Measurements from ENCODE around the gene SLC44A5.
"Not testable (repeated sequence)": the region's sequence is repeated elsewhere in the genome, so short reads cannot be mapped to it uniquely, and the experiment has no call there.

Gene SLC44A5

GRCh38 chr1:75293270-75293669, 317.6 kb downstream of the SLC44A5 start:
- no peak for DNase-seq (ENCODE audit: low read depth in 2 of 3, low spot score in 2 of 3)

GRCh38 chr1:75292013-75292412, 318.9 kb downstream of the SLC44A5 start:
- DNase-seq (ENCODE audit: low read depth in 2 of 3, low spot score in 2 of 3): no peak

DNA sequence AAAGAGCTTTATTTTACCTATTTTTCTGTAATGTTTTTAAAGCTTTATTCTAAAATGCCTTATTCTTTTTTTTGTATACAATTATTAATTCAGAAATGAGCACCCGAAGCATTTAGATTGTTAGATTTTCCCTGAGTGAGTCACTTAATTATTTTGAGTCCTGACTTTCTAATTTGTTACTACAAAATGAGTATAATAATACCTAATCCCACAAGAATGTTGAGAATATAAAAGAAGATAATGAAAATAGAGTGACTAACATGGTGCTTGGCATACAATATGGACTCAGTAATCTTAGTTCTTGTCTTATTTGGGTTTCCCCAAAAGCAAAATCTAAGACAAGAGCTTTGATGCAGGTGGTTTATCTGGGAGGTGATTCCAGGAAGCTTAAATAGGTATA, 334.5 kb downstream of the SLC44A5 start:
- no peak for DNase-seq (ENCODE audit: low read depth in 2 of 3, low spot score in 2 of 3)

- DNase-seq (ENCODE audit: low read depth in 2 of 3, low spot score in 2 of 3): no peak
Observed at GRCh38 chr1:75275631-75276030, 335.3 kb downstream of the SLC44A5 start.

DNA sequence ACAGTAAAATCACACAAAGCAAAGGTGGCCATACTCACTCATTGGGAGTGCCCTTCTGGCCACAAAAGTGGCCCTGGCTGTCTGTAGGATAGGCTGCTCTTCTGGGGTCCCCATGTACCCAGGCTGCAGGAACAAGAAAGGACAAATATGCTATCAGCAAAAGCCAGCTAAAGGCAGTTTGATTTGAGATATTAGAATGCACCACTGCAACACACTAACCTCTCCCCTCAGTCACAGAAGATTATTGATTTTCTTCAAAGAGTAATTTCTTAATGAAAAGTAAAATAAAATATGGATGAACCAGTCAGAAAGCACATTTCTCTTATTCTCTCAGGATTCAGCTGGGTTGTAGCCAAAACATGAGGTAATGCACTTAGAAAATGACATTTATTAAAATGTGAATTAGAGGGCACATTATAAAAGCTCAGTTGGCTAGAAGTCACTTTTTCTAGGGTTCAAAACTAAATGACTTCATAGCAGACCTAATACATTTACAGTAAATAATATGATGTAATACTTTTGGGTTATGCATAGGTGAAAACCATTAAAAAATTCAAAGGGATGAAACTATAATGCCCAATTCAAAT, 335.9 kb downstream of the SLC44A5 start:
- DNase-seq (ENCODE audit: low read depth in 2 of 3, low spot score in 2 of 3): no peak

- no peak for DNase-seq (ENCODE audit: low read depth in 2 of 3, low spot score in 2 of 3)
Observed at GRCh38 chr1:75273110-75273509, 337.8 kb downstream of the SLC44A5 start.

DNA sequence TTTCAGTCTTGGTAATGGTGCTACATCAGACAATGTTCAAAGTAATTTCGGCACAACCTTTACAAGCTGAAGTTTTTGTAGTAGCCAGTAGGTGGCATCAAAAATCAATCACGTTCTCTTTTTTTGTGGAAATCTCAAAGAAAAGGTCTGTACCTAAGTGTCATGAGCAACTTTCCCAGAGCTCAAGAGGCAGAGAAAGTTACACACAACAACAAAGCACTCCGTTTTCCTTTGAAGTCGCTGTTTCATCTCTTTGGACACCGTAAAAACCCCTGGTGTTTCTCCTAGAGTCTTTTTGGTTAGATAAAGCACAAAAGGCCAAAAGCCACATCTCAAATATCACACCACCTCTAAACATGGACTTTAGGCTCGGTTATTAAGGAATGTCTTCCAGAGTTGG, 345.1 kb downstream of the SLC44A5 start:
- DNase-seq (ENCODE audit: low read depth in 2 of 3, low spot score in 2 of 3): no peak

DNA sequence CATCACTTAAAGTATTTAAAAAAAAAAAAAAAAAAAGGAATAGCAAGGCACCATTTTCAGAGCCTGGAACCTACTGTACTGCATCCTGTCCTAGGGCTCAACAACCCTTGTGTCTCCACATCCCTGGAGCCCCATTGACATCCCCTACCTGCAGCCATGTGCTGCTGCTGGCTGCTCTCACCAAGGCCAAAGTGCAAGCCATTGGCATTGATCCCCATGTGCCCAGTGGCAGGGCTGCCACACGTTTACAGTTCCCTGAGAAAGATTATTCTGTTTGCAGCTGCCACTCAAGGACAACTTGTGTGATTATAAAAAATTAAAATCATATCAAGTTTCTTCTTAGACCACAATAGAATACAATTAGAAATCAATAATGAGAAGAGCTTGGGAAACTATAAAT, 346.8 kb downstream of the SLC44A5 start:
- DNase-seq (ENCODE audit: low read depth in 2 of 3, low spot score in 2 of 3): no peak

- DNase-seq (ENCODE audit: low read depth in 2 of 3, low spot score in 2 of 3): not testable (repeated sequence)
Observed at GRCh38 chr1:75263616-75264015, 347.3 kb downstream of the SLC44A5 start.

- DNase-seq (ENCODE audit: low read depth in 2 of 3, low spot score in 2 of 3): not testable (repeated sequence)
Observed at GRCh38 chr1:75261946-75262345, 349.0 kb downstream of the SLC44A5 start.

DNA sequence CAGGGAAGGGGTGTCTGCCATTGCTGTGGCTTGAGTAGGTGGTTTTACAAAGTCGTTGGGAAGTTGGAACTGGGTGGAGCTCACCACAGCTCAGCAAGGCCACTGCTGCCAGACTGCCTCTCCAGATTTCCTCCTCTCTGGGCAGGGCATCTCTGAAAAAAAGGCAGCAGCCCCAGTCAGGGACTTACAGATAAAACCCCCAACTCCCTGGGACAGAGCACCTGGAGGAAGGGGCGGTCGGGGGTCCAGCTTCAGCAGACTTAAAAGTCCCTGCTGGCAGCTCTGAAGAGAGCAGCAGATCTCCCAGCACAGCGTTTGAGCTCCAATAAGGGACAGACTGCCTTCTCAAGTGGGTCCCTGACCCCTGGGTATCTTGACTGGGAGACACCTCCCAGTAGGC, 352.6 kb downstream of the SLC44A5 start:
- no peak for DNase-seq (ENCODE audit: low read depth in 2 of 3, low spot score in 2 of 3)

GRCh38 chr1:75257424-75257823, 353.5 kb downstream of the SLC44A5 start:
- DNase-seq (ENCODE audit: low read depth in 2 of 3, low spot score in 2 of 3): no peak

DNA sequence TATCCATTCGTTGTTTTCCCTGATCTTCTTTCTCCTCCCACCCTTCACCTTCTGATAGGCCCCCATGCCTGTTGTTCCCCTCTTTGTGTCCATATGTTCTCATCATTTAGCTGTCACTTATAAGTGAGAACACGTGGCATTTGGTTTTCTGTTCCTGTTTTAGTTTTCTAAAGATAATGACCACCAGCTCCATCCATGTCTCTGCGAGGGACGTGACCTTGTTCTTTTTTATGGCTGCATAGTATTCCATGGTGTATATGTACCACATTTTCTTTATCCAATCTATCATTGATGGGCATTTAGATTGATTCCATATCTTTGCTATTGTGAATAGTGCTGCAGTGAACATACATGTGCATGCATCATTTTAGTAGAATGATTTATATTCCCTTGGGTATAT, 360.8 kb downstream of the SLC44A5 start:
- not testable (repeated sequence) for DNase-seq (ENCODE audit: low read depth in 2 of 3, low spot score in 2 of 3)

- DNase-seq (ENCODE audit: low read depth in 2 of 3, low spot score in 2 of 3): no peak
Observed at GRCh38 chr1:75245239-75245638, 365.7 kb downstream of the SLC44A5 start.

GRCh38 chr1:75243124-75243523, 367.8 kb downstream of the SLC44A5 start:
- DNase-seq (ENCODE audit: low read depth in 2 of 3, low spot score in 2 of 3): no peak

DNA sequence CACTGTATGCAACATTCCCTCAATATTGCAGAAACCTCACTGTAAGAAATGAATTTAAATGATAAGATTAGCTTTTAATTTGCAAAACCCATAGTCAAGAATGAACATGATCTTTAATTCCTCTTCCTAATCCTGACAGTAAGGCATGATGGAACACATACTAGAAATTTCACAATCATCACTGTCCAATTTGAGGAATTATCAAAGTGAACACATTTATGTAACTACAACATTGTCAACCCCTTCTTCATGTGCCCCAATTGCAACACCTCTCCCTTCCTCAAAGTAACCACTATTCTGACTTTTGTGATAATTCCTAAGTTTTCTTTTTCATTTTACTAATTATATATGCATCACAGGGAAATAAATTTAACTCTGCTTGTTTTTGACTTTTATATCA, 373.6 kb downstream of the SLC44A5 start:
- no peak for DNase-seq (ENCODE audit: low read depth in 2 of 3, low spot score in 2 of 3)

- no peak for DNase-seq (ENCODE audit: low read depth in 2 of 3, low spot score in 2 of 3)
Observed at GRCh38 chr1:75234562-75234961, 376.4 kb downstream of the SLC44A5 start.

- no peak for DNase-seq (ENCODE audit: low read depth in 2 of 3, low spot score in 2 of 3)
Observed at GRCh38 chr1:75233302-75233929, 377.5 kb downstream of the SLC44A5 start.

- DNase-seq (ENCODE audit: low read depth in 2 of 3, low spot score in 2 of 3): no peak
Observed at GRCh38 chr1:75220072-75220471, 390.8 kb downstream of the SLC44A5 start.

DNA sequence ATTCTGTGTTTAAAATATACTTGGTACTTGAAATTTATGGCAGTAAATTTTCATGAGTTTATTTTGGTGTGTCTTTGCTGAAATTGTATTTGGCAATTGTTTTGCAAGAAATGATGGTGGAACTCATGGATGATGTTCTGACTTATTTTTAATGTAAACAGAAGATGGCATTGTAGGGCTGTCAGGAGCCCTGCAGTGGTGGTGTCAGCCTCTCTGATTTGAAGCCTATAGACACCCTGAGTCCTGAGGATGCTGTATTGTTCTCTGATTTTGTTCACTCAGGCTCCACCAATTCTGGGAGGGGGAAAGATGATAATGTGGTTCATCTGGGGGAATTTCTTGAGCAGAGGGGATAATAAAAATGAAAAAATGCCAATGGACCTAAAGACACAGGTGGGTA, 396.9 kb downstream of the SLC44A5 start:
- no peak for DNase-seq (ENCODE audit: low read depth in 2 of 3, low spot score in 2 of 3)

DNA sequence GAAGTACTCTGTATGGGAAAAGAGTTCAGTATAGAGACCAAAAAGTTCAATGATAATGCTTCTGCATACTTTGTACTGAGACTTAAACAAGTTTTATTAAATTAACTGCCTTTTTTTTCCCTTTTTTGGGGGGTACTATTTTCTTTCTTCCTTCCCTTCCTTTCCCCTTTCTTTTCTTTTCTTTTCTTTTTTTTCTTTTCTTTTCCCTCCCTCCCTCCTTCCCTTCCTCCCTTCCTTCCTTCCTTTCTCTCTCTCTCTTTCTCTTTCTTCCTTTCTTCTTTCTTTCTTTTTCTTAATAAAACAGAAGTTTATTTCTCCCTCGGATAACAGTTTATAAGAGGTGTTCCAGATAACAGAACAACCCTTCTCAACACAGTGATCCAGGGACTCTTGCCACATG, 399.3 kb downstream of the SLC44A5 start:
- no peak for DNase-seq (ENCODE audit: low read depth in 2 of 3, low spot score in 2 of 3)

GRCh38 chr1:75208862-75209261, 402.1 kb downstream of the SLC44A5 start:
- no peak for DNase-seq (ENCODE audit: low read depth in 2 of 3, low spot score in 2 of 3)
